ENCODE measurements around the gene HS6ST1. TPM values are rescaled to one million over a fixed set of nuclear protein-coding genes. Genes with fewer than 3 reads are reported as not detected.

HS6ST1 gene
- polyA plus RNA-seq, 1 donor (not counting 4 experiments of a cell fraction or from before 2014, with no cell fraction given) = 6.3 TPM

GRCh38 chr2:128346291-128347170 lies 27.9 kb upstream of the HS6ST1 start:
- TF ChIP-seq CTCF (optimal IDR thresholded peaks at IDR 0.05 in 1 of 3, IDR thresholded peaks at IDR 0.05 in 1 of 3, conservative IDR thresholded peaks at IDR 0.05 in 1 of 3; ENCODE audit: extremely low read depth in 1 of 3, insufficient read depth in 2 of 3, low read length in 3 of 3) (no peak), EZH2 (IDR thresholded peaks at IDR 0.05; ENCODE audit: low read length) (no peak)
- Histone ChIP-seq H4K20me1 (ENCODE audit: control insufficient read depth, extremely low read depth, insufficient read depth, low read length) (no peaks in the 10 kb centered on the region), H3K36me3 (ENCODE audit: control insufficient read depth in 2 of 2, extremely low read depth in 1 of 2, insufficient read depth in 2 of 2, low read length in 2 of 2) (no peaks in the 10 kb centered on the region), H3K9ac (ENCODE audit: control insufficient read depth, extremely low read depth, insufficient read depth, low read length) (no peak overlapping the region), H3K9me3 (ENCODE audit: control insufficient read depth, low read depth, low read length) (no peaks in the 10 kb centered on the region), H2AFZ (ENCODE audit: control insufficient read depth, low read length) (no peak overlapping the region), H3K27ac (ENCODE audit: control insufficient read depth, insufficient read depth, low read length) (no peak overlapping the region), H3K4me2 (ENCODE audit: control insufficient read depth, extremely low read depth, insufficient read depth, low read depth, low read length) (no peak overlapping the region), H3K4me1 (ENCODE audit: control insufficient read depth, extremely low read depth, insufficient read depth, low read length) (no peaks in the 10 kb centered on the region), H3K79me2 (ENCODE audit: control insufficient read depth, insufficient read depth, low read length) (no peaks in the 10 kb centered on the region), H3K27me3 (ENCODE audit: control insufficient read depth, extremely low read depth, insufficient read depth, low read length) (no peaks in the 10 kb centered on the region), H3K4me3 (ENCODE audit: control insufficient read depth in 2 of 3, extremely low read depth in 1 of 3, insufficient read depth in 2 of 3, low read depth in 1 of 3, low read length in 3 of 3) (no peak overlapping the region), H3K9me1 (ENCODE audit: control insufficient read depth, extremely low read depth, insufficient read depth, low read length) (no peaks in the 10 kb centered on the region)
- FAIRE-seq (no peak), DNase-seq (ENCODE audit: low read depth, low spot score) (no peak)
- dilution Hi-C loops (cut with MboI; ENCODE audit: extremely low pct_ligation_motif_present, low sequenced_read_pairs) = no loop called here

- dilution Hi-C loops (cut with MboI; ENCODE audit: extremely low pct_ligation_motif_present, low sequenced_read_pairs) = no loop called here
- H3K27me3 ChIP-seq (ENCODE audit: control insufficient read depth, extremely low read depth, insufficient read depth, low read length) = no peaks in the 10 kb centered on the region
- TF ChIP-seq CTCF (optimal IDR thresholded peaks at IDR 0.05 in 1 of 3, IDR thresholded peaks at IDR 0.05 in 1 of 3, conservative IDR thresholded peaks at IDR 0.05 in 1 of 3; ENCODE audit: extremely low read depth in 1 of 3, insufficient read depth in 2 of 3, low read length in 3 of 3) (no peak), EZH2 (IDR thresholded peaks at IDR 0.05; ENCODE audit: low read length) (no peak)
- no peak overlapping the region for H3K9ac ChIP-seq (ENCODE audit: control insufficient read depth, extremely low read depth, insufficient read depth, low read length)
- no peaks in the 10 kb centered on the region for H3K36me3 ChIP-seq (ENCODE audit: control insufficient read depth in 2 of 2, extremely low read depth in 1 of 2, insufficient read depth in 2 of 2, low read length in 2 of 2)
- no peaks in the 10 kb centered on the region for H3K4me1 ChIP-seq (ENCODE audit: control insufficient read depth, extremely low read depth, insufficient read depth, low read length)
- no peak overlapping the region for H3K27ac ChIP-seq (ENCODE audit: control insufficient read depth, insufficient read depth, low read length)
- no peaks in the 10 kb centered on the region for H3K79me2 ChIP-seq (ENCODE audit: control insufficient read depth, insufficient read depth, low read length)
- no peaks in the 10 kb centered on the region for H4K20me1 ChIP-seq (ENCODE audit: control insufficient read depth, extremely low read depth, insufficient read depth, low read length)
- H3K9me3 ChIP-seq (ENCODE audit: control insufficient read depth, low read depth, low read length) = no peaks in the 10 kb centered on the region
- H2AFZ ChIP-seq (ENCODE audit: control insufficient read depth, low read length) = no peak overlapping the region
- H3K4me2 ChIP-seq (ENCODE audit: control insufficient read depth, extremely low read depth, insufficient read depth, low read depth, low read length) = no peak overlapping the region
- FAIRE-seq = no peak
- no peak for DNase-seq (ENCODE audit: low read depth, low spot score)
- no peaks in the 10 kb centered on the region for H3K9me1 ChIP-seq (ENCODE audit: control insufficient read depth, extremely low read depth, insufficient read depth, low read length)
- no peak overlapping the region for H3K4me3 ChIP-seq (ENCODE audit: control insufficient read depth in 2 of 3, extremely low read depth in 1 of 3, insufficient read depth in 2 of 3, low read depth in 1 of 3, low read length in 3 of 3)
These were observed 26.9 kb upstream of the HS6ST1 start for GRCh38 chr2:128345436-128346165.
